Adrenal gland (tissue), 12 donors: ENCODE measurements around the gene GALNT16. TPM values are rescaled to one million over a fixed set of nuclear protein-coding genes. Genes with fewer than 3 reads are reported as not detected.

ENCODE experiments used
- DNase-seq, 7 donors: peaks; one replicate each; pipeline ENCODE4 v3.0.0-alpha.2; 2019 to 2020
- H3K27ac ChIP-seq, 5 donors: fragments of 200-600 bp; sonication (generic) in 4 of 5; 1 replicate in 3 of 5; 2 replicates in 2 of 5; pipeline versions ENCODE4 v1.5.1 to v1.8.0; 2016 to 2020; ENCODE audit warnings: mild to moderate bottlenecking in 1 of 5
- H3K27me3 ChIP-seq: fragments of 200-600 bp; 2 replicates; pipeline ENCODE4 v1.8.0; 2021
- H3K36me3 ChIP-seq, 2 donors: fragments of 200-600 bp; replicated peaks in 1 of 2; 1 replicate in 1 of 2; 2 replicates in 1 of 2; pipeline versions ENCODE4 v1.5.1 to v1.8.0; 2018 to 2022
- H3K4me1 ChIP-seq, 2 donors: fragments of 200-600 bp; replicated peaks in 1 of 2; 1 replicate in 1 of 2; 2 replicates in 1 of 2; pipeline versions ENCODE4 v1.5.1 to v1.8.0; 2018 to 2021
- H3K4me3 ChIP-seq, 4 donors: fragments of 200-600 bp; sonication (generic) in 3 of 4; one replicate each; pipeline ENCODE4 v1.5.1; 2016 to 2018
- H3K9me3 ChIP-seq, 3 donors: fragments of 200-600 bp; sonication (generic) in 1 of 3; replicated peaks in 1 of 3; 1 replicate in 2 of 3; 2 replicates in 1 of 3; pipeline versions ENCODE4 v1.5.1 to v1.8.0; 2016 to 2021
- POLR2A ChIP-seq, 2 donors: fragments of 450-650 bp; IDR thresholded peaks; one replicate each; pipeline ENCODE4 v1.6.1; 2017; ENCODE audit warnings: antibody characterized with exemption in 2 of 2, mild to moderate bottlenecking in 2 of 2, moderate library complexity in 1 of 2
- WGBS, 4 donors: extraction: QIAGEN DNeasy Blood & Tissue Kit in 2 of 4; methylation state at CpG; one replicate each; pipeline versions ENCODE4 v1.1.5 to v1.1.7; 2013 to 2017; 5-methylcytosine and 5-hydroxymethylcytosine counted together
- intact Hi-C, 2 donors: fragments of 100-400 bp; cut with DNase I; formaldehyde crosslinking; loops; one replicate each; pipeline versions ENCODE4 v1.14.1 to v1.15.0; 2022 to 2023
- polyA plus RNA-seq, 3 donors: library from polyadenylated mRNA; stranded (reverse); fragments of 200-250 nt in 2 of 3; fragments of 350-450 nt in 1 of 3; fragmentation: Illumina TruSeq in 1 of 3; extraction: RNeasy Lipid Tissue Mini Kit (QIAGEN cat#74804) in 1 of 3; gene quantifications; one replicate each; pipeline ENCODE4 v1.2.3, GENCODE V29; 2013 to 2014
- total RNA-seq, 9 donors: library from RNA; depleted of rRNA in 4 of 9; stranded (reverse); fragments of >200 nt in 4 of 9; fragments of 120-200 nt in 1 of 9; fragmentation: NEBNext Ultra II Directional in 1 of 9; extraction: Animal tissue kit (Norgen Biotek cat#: 25700) in 1 of 9; gene quantifications; one replicate each; pipeline versions ENCODE4 v1.1.0 to v1.2.4, GENCODE V29; 2013 to 2023
- TF ChIP-seq, protein P1 (sequence below), 6 experiments: fragments of 450-650 bp in 4 of 6; fragments of 200-600 bp in 2 of 6; sonication (generic) in 1 of 6; IDR thresholded peaks; 1 replicate in 5 of 6; 2 replicates in 1 of 6; pipeline versions ENCODE4 v1.5.1 to v1.8.0; 2016 to 2021; ENCODE audit warnings: antibody characterized with exemption in 6 of 6, mild to moderate bottlenecking in 2 of 6, moderate library complexity in 1 of 6
- donor health status: healthy with polysubstance abuse.
- donor health status: Bipolar disorder and iron deficiency.
- donor health status: DM: yes; HTN: yes; CAD: no.
- donor health status: DM: no; HTN: no; CAD: no.
- donor health status: DM: no; HTN: no; CAD: no.
- donor health status: DM: yes; HTN: yes; CAD: no.

Gene GALNT16
- total and polyA plus RNA-seq, 12 donors, result 7.4 to 38.1 (median 15.9) TPM

DNA sequence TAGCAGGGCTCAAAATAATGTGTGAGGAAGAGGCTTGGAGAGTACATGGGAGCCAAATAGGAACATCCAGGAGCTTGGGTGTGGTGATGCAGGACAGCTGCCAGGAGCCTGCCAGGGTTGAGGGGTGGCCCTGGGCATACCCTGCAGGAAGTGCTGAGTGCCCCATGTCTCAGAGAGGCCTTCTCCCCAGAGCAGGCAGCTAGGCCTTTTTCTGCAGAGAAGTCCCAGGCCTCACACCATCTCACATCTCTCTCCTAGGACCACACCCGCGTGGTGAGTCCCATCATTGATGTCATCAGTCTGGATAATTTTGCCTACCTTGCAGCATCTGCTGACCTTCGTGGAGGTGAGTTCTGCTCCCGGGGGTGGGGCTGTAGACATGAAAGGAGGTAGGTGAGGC lies 71.2 kb downstream of the GALNT16 start:
- Histone ChIP-seq H3K27me3 (no peaks in the 10 kb centered on the region), H3K4me3 (no peak overlapping the region), H3K9me3 (no peaks in the 10 kb centered on the region), H3K4me1 (no peaks in the 10 kb centered on the region), H3K27ac (no peak overlapping the region), H3K36me3 (peaks cover 0 to 3% of the 10 kb centered on the region in 2 donors)
- no peak for DNase-seq
- intact Hi-C loops, result no loop called here
- WGBS, 4 donors, result 82 to 93% (median 84%) methylated on average over 4 of the region's 4 CpGs
- TF ChIP-seq, protein P1, sequence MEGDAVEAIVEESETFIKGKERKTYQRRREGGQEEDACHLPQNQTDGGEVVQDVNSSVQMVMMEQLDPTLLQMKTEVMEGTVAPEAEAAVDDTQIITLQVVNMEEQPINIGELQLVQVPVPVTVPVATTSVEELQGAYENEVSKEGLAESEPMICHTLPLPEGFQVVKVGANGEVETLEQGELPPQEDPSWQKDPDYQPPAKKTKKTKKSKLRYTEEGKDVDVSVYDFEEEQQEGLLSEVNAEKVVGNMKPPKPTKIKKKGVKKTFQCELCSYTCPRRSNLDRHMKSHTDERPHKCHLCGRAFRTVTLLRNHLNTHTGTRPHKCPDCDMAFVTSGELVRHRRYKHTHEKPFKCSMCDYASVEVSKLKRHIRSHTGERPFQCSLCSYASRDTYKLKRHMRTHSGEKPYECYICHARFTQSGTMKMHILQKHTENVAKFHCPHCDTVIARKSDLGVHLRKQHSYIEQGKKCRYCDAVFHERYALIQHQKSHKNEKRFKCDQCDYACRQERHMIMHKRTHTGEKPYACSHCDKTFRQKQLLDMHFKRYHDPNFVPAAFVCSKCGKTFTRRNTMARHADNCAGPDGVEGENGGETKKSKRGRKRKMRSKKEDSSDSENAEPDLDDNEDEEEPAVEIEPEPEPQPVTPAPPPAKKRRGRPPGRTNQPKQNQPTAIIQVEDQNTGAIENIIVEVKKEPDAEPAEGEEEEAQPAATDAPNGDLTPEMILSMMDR (IDR thresholded peaks at IDR 0.05), result no peak
- TF ChIP-seq POLR2A (IDR thresholded peaks at IDR 0.05), result no peak

DNA sequence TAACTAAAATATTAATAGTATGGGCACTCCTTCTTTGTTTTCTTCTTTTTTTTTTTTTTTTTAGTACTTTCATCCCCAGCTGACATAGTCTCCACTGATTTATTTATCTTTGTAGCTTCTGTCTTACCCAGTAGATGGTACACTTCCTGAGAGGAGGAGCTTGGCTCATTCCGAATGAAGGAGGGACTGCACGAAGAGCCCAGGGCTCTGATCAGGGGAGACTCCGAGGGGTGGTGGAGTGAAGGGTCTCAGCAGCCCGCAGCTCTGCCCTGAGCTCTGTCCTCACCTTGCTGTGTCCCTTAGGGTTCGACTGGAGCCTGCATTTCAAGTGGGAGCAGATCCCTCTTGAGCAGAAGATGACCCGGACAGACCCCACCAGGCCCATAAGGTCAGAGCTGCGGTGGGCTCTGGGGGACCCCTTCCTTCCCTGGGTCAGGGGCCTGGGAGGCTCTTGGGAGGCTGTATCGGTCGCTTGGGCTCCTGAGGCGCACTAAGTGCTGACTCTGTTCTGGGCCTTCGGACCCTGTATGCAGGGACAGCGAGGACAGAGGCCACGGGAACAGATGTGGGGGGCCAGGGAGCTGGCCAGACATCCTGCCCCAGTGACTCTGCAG lies 72.9 kb downstream of the GALNT16 start:
- TF ChIP-seq, protein P1 (IDR thresholded peaks at IDR 0.05), result no peak
- no peak for TF ChIP-seq POLR2A (IDR thresholded peaks at IDR 0.05)
- Histone ChIP-seq H3K27me3 (no peaks in the 10 kb centered on the region), H3K36me3 (peaks cover 0 to 3% of the 10 kb centered on the region in 2 donors), H3K4me3 (no peak overlapping the region), H3K9me3 (no peaks in the 10 kb centered on the region), H3K4me1 (no peaks in the 10 kb centered on the region), H3K27ac (no peak overlapping the region)
- WGBS, 4 donors, result 88 to 92% (median 89%) methylated on average over 10 to 13 of the region's 13 CpGs
- DNase-seq, result no peak
- intact Hi-C loops, result no loop called here

DNA sequence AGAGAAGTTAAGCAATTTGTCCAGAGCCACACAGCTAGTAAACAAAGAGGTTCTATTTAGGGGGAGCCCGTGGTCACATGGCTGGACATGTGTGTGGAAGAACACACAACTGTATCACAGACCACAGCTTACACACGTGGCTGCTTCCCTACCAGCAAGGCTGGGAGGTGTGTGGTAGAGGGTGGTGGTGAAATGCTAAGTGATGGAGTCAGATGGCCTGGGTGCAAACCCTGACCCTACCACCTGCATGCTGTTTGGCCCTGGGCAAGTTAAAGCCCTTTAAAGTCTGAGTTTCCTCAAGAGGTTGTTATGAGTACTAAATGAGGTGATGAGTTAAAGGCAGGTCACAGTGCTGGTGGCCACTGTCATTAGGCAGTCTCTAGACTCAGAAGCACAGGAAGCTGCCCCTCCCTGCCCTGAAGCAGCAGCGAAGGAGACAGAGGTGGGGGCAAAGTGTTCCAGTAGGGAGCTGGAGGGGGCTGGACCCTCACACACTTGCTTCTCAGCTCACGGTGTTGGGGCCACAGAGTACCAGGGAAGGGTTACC lies 73.9 kb downstream of the GALNT16 start:
- no peaks in the 10 kb centered on the region for H3K4me1 ChIP-seq
- no peak overlapping the region for H3K4me3 ChIP-seq
- no peaks in the 10 kb centered on the region for H3K27me3 ChIP-seq
- peaks cover 0 to 3% of the 10 kb centered on the region in 2 donors for H3K36me3 ChIP-seq
- H3K27ac ChIP-seq, result no peak overlapping the region
- TF ChIP-seq, protein P1 (IDR thresholded peaks at IDR 0.05), result no peak
- no peak for TF ChIP-seq POLR2A (IDR thresholded peaks at IDR 0.05)
- H3K9me3 ChIP-seq, result no peaks in the 10 kb centered on the region
- WGBS, 4 donors, result 66 to 81% (median 77%) methylated on average over 4 of the region's 4 CpGs
- no peak for DNase-seq
- intact Hi-C loops, result no loop called here

DNA sequence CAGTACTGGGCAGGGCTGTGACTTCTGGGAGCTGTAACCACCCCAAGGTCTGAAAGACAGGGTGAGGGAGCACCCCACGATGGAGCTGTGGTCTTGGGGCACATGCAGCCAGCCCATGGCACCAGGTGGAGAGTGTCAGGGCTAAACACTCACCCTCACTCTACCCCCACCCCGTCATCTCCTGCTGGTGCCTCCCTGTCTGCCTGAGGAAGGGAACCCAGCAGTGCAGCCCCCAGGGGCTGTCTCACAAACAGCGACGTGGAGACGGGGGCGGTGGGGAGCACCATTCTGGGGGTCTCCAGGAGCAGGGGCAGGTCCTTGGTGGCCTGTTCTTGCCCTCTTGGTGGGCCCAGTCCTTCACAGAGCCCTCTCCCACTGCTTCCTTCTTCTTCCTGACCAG lies 74.6 kb downstream of the GALNT16 start:
- no peak for TF ChIP-seq POLR2A (IDR thresholded peaks at IDR 0.05)
- TF ChIP-seq, protein P1 (IDR thresholded peaks at IDR 0.05), result no peak
- WGBS, 4 donors, result 82 to 92% (median 87%) methylated on average over 2 to 6 of the region's 6 CpGs
- intact Hi-C loops, result no loop called here
- H3K4me1 ChIP-seq, result no peaks in the 10 kb centered on the region
- H3K4me3 ChIP-seq, result no peak overlapping the region
- H3K36me3 ChIP-seq, result peaks cover 0 to 3% of the 10 kb centered on the region in 2 donors
- no peak for DNase-seq
- H3K9me3 ChIP-seq, result no peaks in the 10 kb centered on the region
- no peaks in the 10 kb centered on the region for H3K27me3 ChIP-seq
- H3K27ac ChIP-seq, result no peak overlapping the region
